GM12872 (cell line): ENCODE results near the gene SYT1.

Experiments used
- TF ChIP-seq, protein P1 (sequence below): IDR thresholded peaks from 3 replicates; pipeline ENCODE4 v1.5.1; 2011; ENCODE audit warnings: low read depth, mild to moderate bottlenecking, low read length, moderate library complexity; ENCODE audit not compliant: insufficient read depth

Gene SYT1

DNA sequence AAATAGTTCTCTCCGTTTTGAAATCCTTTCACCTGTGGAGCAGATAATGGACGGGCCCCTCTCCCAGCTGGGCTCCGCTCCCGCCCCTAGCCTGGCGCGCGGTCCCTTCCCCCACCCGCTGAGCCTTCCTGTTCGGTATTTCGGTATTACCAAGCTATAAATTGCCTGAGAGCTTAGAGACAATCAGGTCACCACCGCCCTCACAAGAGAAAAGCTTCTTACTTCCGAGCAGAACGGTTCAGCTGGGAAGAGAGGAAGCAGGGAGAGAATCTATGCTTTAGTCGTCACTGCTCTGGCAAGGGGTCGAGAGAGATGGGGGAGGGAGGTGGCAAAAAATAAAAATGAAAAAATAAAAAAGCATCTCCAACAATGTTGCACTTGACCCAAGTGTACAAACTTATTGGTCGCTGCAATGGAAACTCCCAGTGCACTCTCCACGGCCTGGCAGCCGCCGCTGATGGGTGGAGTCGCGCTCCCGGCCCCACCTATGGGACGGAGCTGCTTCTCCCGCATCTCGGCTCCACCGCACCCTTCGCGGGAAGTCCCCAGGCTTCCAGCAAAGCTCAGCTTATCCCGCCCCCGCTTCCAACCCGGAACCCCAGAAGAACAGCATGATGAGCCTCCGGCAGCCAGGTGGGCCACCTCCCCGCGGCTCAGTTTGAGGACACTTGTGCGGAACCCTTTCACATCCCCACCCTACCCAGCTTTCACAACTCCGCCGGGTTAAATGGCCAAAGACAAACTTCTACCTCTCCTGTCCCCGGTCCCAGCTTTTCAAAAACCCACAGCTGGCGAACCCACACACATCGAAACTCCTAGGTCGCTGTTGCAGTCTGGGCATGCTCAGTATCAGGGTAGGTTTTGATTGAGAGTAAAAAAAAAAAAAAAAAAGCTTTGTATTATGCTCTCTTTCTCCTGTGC lies 832 bp upstream of the SYT1 start:
- TF ChIP-seq, protein P1, sequence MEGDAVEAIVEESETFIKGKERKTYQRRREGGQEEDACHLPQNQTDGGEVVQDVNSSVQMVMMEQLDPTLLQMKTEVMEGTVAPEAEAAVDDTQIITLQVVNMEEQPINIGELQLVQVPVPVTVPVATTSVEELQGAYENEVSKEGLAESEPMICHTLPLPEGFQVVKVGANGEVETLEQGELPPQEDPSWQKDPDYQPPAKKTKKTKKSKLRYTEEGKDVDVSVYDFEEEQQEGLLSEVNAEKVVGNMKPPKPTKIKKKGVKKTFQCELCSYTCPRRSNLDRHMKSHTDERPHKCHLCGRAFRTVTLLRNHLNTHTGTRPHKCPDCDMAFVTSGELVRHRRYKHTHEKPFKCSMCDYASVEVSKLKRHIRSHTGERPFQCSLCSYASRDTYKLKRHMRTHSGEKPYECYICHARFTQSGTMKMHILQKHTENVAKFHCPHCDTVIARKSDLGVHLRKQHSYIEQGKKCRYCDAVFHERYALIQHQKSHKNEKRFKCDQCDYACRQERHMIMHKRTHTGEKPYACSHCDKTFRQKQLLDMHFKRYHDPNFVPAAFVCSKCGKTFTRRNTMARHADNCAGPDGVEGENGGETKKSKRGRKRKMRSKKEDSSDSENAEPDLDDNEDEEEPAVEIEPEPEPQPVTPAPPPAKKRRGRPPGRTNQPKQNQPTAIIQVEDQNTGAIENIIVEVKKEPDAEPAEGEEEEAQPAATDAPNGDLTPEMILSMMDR, result no peak

- TF ChIP-seq, protein P1, result no peak
Measured at GRCh38 chr12:78864870-78865463, 393 bp downstream of the SYT1 start.

- TF ChIP-seq, protein P1, result no peak
Measured at GRCh38 chr12:78865516-78865915, 942 bp downstream of the SYT1 start.

GRCh38 chr12:78866518-78866917 lies 1.9 kb downstream of the SYT1 start:
- TF ChIP-seq, protein P1, result no peak

GRCh38 chr12:78870539-78870938 lies 6.0 kb downstream of the SYT1 start:
- TF ChIP-seq, protein P1, result no peak

- TF ChIP-seq, protein P1, result no peak
Measured at GRCh38 chr12:78871566-78871965, 7.0 kb downstream of the SYT1 start.

- TF ChIP-seq, protein P1, result no peak
Measured at GRCh38 chr12:78878459-78878858, 13.9 kb downstream of the SYT1 start.
